Smooth muscle cell (in vitro differentiated cells): ENCODE data around the gene OAT. TPM values are rescaled to one million over a fixed set of nuclear protein-coding genes. Genes with fewer than 3 reads are reported as not detected.
A peak's percentile ranks its signal among the peaks of the same experiment; 100 is the strongest.
"Not testable (repeated sequence)": the region's sequence is repeated elsewhere in the genome, so short reads cannot be mapped to it uniquely, and the experiment has no call there.

Source experiments
- DNase-seq: peaks from one replicate; lab custom pipeline; 2025; ENCODE audit not compliant: unreplicated experiment; lab: John Stamatoyannopoulos, UW
- H2AFZ ChIP-seq: fragments of 200-600 bp; sonication (generic); 2 replicates; pipeline ENCODE4 v1.6.0; 2016; ENCODE audit warnings: antibody characterized with exemption, low read depth, mild to moderate bottlenecking
- H3F3A ChIP-seq: fragments of 200-600 bp; sonication (generic); 2 replicates; pipeline ENCODE4 v1.6.0; 2017; ENCODE audit warnings: antibody characterized with exemption, low read depth
- H3K27ac ChIP-seq: fragments of 200-600 bp; sonication (generic); 2 replicates; pipeline ENCODE4 v1.5.1; 2016; ENCODE audit warnings: low read depth, mild to moderate bottlenecking
- H3K27me3 ChIP-seq: fragments of 200-600 bp; sonication (generic); 2 replicates; pipeline ENCODE4 v1.6.1; 2016; ENCODE audit warnings: low read depth, mild to moderate bottlenecking
- H3K36me3 ChIP-seq: fragments of 200-600 bp; sonication (generic); 2 replicates; pipeline ENCODE4 v1.5.1; 2016; ENCODE audit warnings: low read depth
- H3K4me1 ChIP-seq: fragments of 200-600 bp; sonication (generic); 2 replicates; pipeline ENCODE4 v1.5.1; 2016; ENCODE audit warnings: low read depth
- H3K4me2 ChIP-seq: fragments of 200-600 bp; sonication (generic); 2 replicates; pipeline ENCODE4 v1.6.0; 2016; ENCODE audit warnings: mild to moderate bottlenecking
- H3K4me3 ChIP-seq: fragments of 200-600 bp; sonication (generic); 2 replicates; pipeline ENCODE4 v1.5.1; 2016; ENCODE audit warnings: mild to moderate bottlenecking
- H3K79me2 ChIP-seq: fragments of 200-600 bp; sonication (generic); 2 replicates; pipeline ENCODE4 v1.6.0; 2016; ENCODE audit warnings: low read depth, mild to moderate bottlenecking
- H3K9ac ChIP-seq: fragments of 200-600 bp; sonication (generic); 2 replicates; pipeline ENCODE4 v1.6.0; 2016; ENCODE audit warnings: low read depth
- H3K9me3 ChIP-seq: fragments of 200-600 bp; sonication (generic); replicated peaks from 2 replicates; pipeline ENCODE4 v1.5.1; 2016; ENCODE audit warnings: low read depth
- H4K20me1 ChIP-seq: fragments of 200-600 bp; sonication (generic); 2 replicates; pipeline ENCODE4 v1.6.0; 2016; ENCODE audit warnings: low read depth
- WGBS: methylation state at CpG from one replicate; pipeline ENCODE4 v1.1.7; 2016; ENCODE audit warnings: low lambda C conversion rate; 5-methylcytosine and 5-hydroxymethylcytosine counted together
- polyA plus RNA-seq: library from polyadenylated mRNA; unstranded; fragments of >200 nt; fragmentation: Nextera tagmentation; extraction: Ambion mirVana; gene quantifications from 2 replicates; pipeline ENCODE4 v1.2.1, GENCODE V29; 2016
- total RNA-seq: library from RNA; depleted of rRNA; stranded (reverse); fragments of >200 nt; gene quantifications from 2 replicates; pipeline ENCODE4 v1.2.3, GENCODE V29; 2014
- TF ChIP-seq, protein P1 (sequence below): fragments of 200-600 bp; sonication (generic); IDR thresholded peaks from 2 replicates; pipeline ENCODE4 v1.5.1; 2017; ENCODE audit warnings: borderline replicate concordance, mild to moderate bottlenecking, antibody characterized with exemption; ENCODE audit not compliant: insufficient read depth, poor library complexity, severe bottlenecking

OAT gene
- total and polyA plus RNA-seq, 2 experiments from 2014 or later: 107 to 160 TPM

DNA sequence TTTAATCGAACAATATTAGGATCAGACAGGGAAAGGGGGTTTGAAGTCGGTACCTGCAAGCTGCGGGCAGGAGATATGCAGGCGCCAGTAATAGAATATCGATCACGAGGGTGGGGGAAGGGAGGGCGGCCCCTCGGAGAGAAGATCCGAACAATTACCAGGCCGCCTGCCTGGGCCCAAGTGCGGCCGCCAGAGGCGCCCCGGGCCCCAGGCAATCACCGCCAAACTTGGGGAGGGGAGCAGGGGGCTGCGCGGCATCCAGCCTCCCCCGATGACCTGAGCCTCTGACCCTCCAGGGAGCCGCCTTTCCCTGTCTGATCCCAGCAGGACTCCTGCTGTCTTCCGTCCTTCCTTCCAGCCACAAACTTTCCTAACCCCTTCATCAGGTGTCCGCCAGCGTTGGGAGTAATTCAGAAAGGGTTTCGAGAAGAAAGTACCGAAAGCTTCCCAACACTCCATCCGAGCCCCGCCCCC lies 30.0 kb upstream of the OAT start:
- no peak overlapping the region for H2AFZ ChIP-seq
- no peak overlapping the region for H3K9ac ChIP-seq
- no peaks in the 10 kb centered on the region for H3K9me3 ChIP-seq
- no peaks in the 10 kb centered on the region for H3K36me3 ChIP-seq
- H3F3A ChIP-seq: no peaks in the 10 kb centered on the region
- TF ChIP-seq, protein P1, sequence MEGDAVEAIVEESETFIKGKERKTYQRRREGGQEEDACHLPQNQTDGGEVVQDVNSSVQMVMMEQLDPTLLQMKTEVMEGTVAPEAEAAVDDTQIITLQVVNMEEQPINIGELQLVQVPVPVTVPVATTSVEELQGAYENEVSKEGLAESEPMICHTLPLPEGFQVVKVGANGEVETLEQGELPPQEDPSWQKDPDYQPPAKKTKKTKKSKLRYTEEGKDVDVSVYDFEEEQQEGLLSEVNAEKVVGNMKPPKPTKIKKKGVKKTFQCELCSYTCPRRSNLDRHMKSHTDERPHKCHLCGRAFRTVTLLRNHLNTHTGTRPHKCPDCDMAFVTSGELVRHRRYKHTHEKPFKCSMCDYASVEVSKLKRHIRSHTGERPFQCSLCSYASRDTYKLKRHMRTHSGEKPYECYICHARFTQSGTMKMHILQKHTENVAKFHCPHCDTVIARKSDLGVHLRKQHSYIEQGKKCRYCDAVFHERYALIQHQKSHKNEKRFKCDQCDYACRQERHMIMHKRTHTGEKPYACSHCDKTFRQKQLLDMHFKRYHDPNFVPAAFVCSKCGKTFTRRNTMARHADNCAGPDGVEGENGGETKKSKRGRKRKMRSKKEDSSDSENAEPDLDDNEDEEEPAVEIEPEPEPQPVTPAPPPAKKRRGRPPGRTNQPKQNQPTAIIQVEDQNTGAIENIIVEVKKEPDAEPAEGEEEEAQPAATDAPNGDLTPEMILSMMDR: no peak
- H3K79me2 ChIP-seq: no peaks in the 10 kb centered on the region
- 2% methylated on average over 23 of the region's 26 CpGs for WGBS
- H3K4me3 ChIP-seq: peak overlapping the region; percentile 41
- no peak for DNase-seq
- no peak overlapping the region for H3K27ac ChIP-seq
- H3K27me3 ChIP-seq: peaks cover 95% of the 10 kb centered on the region
- H3K4me1 ChIP-seq: peaks cover 36% of the 10 kb centered on the region
- H4K20me1 ChIP-seq: no peaks in the 10 kb centered on the region
- peak overlapping the region; percentile 83 for H3K4me2 ChIP-seq

DNA sequence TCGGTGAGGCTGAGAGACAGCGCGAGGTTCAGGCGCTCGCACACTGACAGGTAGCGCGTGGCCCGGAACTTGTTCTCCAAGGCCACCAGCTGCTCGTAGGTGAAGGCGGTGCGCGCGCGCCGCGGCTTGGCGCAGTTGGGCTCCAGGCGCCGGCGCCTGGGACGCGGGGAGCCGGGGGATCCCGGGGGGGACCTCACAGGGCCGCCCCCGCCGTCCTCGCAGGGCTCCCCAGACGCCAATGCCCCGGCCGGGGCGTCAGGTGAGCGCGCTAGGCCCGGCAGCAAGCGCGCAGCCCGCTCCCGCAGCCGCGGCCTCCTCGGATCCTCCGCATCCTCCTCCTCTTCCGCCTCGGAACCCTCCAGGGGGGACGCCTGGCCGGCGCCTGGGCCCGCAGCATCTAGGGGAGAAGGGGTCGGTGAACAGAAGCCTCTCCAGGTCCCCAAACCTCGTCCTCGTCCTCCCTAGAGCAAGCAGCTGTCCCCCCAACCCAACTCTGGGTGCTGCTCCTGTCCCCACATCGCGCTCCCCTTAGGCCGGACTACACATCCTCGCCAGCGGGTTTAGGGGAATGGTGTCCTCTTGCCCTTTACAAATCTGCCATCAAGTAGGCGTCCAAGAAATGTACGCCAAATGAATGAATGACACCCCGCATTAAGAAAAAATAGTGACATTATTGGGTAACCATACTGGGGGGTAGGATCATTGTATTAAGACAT lies 29.2 kb upstream of the OAT start:
- H4K20me1 ChIP-seq: no peaks in the 10 kb centered on the region
- no peak for DNase-seq
- H3F3A ChIP-seq: no peaks in the 10 kb centered on the region
- no peaks in the 10 kb centered on the region for H3K9me3 ChIP-seq
- no peaks in the 10 kb centered on the region for H3K79me2 ChIP-seq
- TF ChIP-seq, protein P1: no peak
- 3% methylated on average over 40 of the region's 60 CpGs for WGBS
- H3K36me3 ChIP-seq: no peaks in the 10 kb centered on the region
- H3K27me3 ChIP-seq: peaks cover 87% of the 10 kb centered on the region
- H3K4me3 ChIP-seq: peak overlapping the region; percentile 41
- peaks cover 36% of the 10 kb centered on the region for H3K4me1 ChIP-seq
- H2AFZ ChIP-seq: no peak overlapping the region
- H3K4me2 ChIP-seq: peak overlapping the region; percentile 84
- no peak overlapping the region for H3K27ac ChIP-seq
- no peak overlapping the region for H3K9ac ChIP-seq

DNA sequence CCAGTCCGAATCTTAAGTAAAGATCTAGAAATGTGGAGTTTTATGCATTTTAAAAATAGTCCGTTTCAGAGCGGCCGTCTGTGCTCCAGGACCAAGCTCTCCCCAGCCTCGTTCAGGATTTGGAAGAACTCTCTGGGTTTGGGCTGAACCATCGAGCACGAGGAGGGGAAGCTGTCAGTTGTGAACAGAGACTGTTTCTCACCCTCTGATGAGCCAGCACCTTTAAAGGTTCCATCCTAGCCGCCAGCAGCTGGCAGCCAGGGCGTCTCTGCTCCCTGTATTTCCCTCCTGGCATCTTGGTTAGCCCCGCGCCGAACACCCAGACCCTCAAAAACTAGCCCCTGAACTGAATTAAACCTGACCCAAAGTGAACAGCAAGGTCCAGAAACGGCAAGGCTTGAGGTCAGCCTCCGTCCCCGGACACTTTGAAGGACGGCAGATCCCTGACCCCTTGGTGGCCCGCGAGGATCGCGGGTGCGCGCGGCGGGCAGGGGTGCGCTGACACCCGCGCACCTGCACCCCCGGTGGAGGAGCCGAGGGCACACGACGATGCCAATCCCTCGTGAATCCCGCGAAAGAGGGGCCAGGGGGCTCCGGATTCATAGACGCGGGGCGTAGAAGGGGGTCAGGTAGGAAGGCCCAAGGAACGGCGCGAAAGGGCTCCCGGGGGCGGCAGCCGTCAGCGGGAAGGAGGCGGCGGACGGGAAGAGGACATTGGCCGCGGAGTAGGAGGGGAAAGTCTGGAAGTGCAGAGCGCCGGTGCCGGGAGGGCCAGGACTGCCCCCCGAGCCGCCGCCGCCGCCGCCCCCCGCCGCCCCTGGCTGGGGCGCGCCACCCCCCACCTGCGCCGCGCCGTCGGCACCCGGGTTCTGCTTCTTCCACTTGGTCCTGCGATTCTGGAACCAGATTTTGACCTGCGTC lies 28.4 kb upstream of the OAT start:
- no peak overlapping the region for H3K9ac ChIP-seq
- no peaks in the 10 kb centered on the region for H4K20me1 ChIP-seq
- H3K27ac ChIP-seq: no peak overlapping the region
- no peak for DNase-seq
- WGBS: 38% methylated on average over 40 of the region's 71 CpGs
- H3K9me3 ChIP-seq: no peaks in the 10 kb centered on the region
- peak overlapping the region; percentile 84 for H3K4me2 ChIP-seq
- no peak overlapping the region for H2AFZ ChIP-seq
- no peaks in the 10 kb centered on the region for H3K36me3 ChIP-seq
- peaks cover 79% of the 10 kb centered on the region for H3K27me3 ChIP-seq
- H3K4me3 ChIP-seq: peak overlapping the region; percentile 41
- H3K4me1 ChIP-seq: peaks cover 36% of the 10 kb centered on the region
- TF ChIP-seq, protein P1: no peak
- no peaks in the 10 kb centered on the region for H3F3A ChIP-seq
- no peaks in the 10 kb centered on the region for H3K79me2 ChIP-seq

DNA sequence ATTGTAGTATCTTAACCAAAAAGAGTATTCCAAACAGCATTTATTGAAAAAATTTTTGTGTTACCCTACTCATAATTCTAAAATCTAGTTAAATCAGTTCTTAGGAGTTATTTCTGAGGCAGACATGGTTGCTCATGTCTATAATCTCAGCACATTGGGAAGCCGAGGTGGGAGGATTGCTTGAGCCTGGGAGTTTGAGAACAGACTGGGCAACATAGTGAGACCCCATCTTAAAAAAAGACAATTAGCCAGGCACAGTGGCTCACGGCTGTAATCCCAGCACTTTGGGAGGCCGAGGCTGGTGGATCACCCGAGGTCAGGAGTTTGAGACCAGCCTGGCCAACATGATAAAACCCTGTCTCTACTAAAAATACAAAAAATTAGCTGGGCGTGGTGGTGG lies 23.0 kb upstream of the OAT start:
- not testable (repeated sequence) for H3K79me2 ChIP-seq, DNase-seq, H3K9ac ChIP-seq, H4K20me1 ChIP-seq, H3K27ac ChIP-seq, H3K4me1 ChIP-seq, H3K4me2 ChIP-seq, H3K36me3 ChIP-seq, H3K9me3 ChIP-seq, H3F3A ChIP-seq, H2AFZ ChIP-seq, H3K4me3 ChIP-seq
- peaks cover 25% of the 10 kb centered on the region for H3K27me3 ChIP-seq
- WGBS: 90% methylated on average over 5 of the region's 5 CpGs
